Suppressor macrophage (primary cell): ENCODE results near the gene SYT1.

Source experiments
- DNase-seq, 4 experiments: peaks; one replicate each; pipeline ENCODE4 v3.0.0-alpha.2; 2020 to 2022

Gene SYT1

GRCh38 chr12:79360286-79360685, 495.7 kb downstream of the SYT1 start:
- no peak for DNase-seq

- no peak for DNase-seq
These were observed 496.4 kb downstream of the SYT1 start for GRCh38 chr12:79360936-79361335.

GRCh38 chr12:79364197-79364596, 499.6 kb downstream of the SYT1 start:
- no peak for DNase-seq

GRCh38 chr12:79366374-79366773, 501.8 kb downstream of the SYT1 start:
- no peak for DNase-seq

GRCh38 chr12:79367032-79367589, 502.5 kb downstream of the SYT1 start:
- DNase-seq: no peak

GRCh38 chr12:79370021-79370420, 505.4 kb downstream of the SYT1 start:
- DNase-seq: no peak

- no peak for DNase-seq
These were observed 506.7 kb downstream of the SYT1 start for GRCh38 chr12:79371226-79371625.

GRCh38 chr12:79373896-79374499, 509.4 kb downstream of the SYT1 start:
- DNase-seq: peak; percentile 13 to 52 (median 28)

- no peak for DNase-seq
These were observed 510.0 kb downstream of the SYT1 start for GRCh38 chr12:79374545-79374944.

GRCh38 chr12:79375050-79375449, 510.5 kb downstream of the SYT1 start:
- no peak for DNase-seq

- DNase-seq: no peak
These were observed 513.9 kb downstream of the SYT1 start for GRCh38 chr12:79378496-79378895.

- no peak for DNase-seq
These were observed 515.8 kb downstream of the SYT1 start for GRCh38 chr12:79380402-79380801.

GRCh38 chr12:79381248-79382208, 517.0 kb downstream of the SYT1 start:
- DNase-seq: no peak

- DNase-seq: no peak
These were observed 520.0 kb downstream of the SYT1 start for GRCh38 chr12:79384551-79384950.

- no peak for DNase-seq
These were observed 523.4 kb downstream of the SYT1 start for GRCh38 chr12:79388011-79388410.

- DNase-seq: no peak
These were observed 529.3 kb downstream of the SYT1 start for GRCh38 chr12:79393842-79394241.

- DNase-seq: no peak
These were observed 533.0 kb downstream of the SYT1 start for GRCh38 chr12:79397609-79398008.

GRCh38 chr12:79400481-79400880, 535.9 kb downstream of the SYT1 start:
- no peak for DNase-seq

GRCh38 chr12:79402606-79403005, 538.0 kb downstream of the SYT1 start:
- no peak for DNase-seq

GRCh38 chr12:79406993-79407392, 542.4 kb downstream of the SYT1 start:
- no peak for DNase-seq

GRCh38 chr12:79407671-79408622, 543.4 kb downstream of the SYT1 start:
- DNase-seq: peak in 3 of 4 experiments; percentile 4 to 6 (median 6)

- no peak for DNase-seq
These were observed 544.1 kb downstream of the SYT1 start for GRCh38 chr12:79408689-79409088.
